Peyer's patch (tissue), 4 donors: ENCODE measurements around the gene UBR2. TPM values are rescaled to one million over a fixed set of nuclear protein-coding genes. Genes with fewer than 3 reads are reported as not detected.
"Not testable (repeated sequence)": the region's sequence is repeated elsewhere in the genome, so short reads cannot be mapped to it uniquely, and the experiment has no call there.

ENCODE experiments used
- DNase-seq, 3 donors: peaks; one replicate each; pipeline ENCODE4 v3.0.0-alpha.2; 2017 to 2019
- H3K27ac ChIP-seq, 4 donors: fragments of 200-600 bp; sonication (generic); one replicate each; pipeline ENCODE4 v1.5.1; 2016 to 2019
- H3K27me3 ChIP-seq, 2 donors: fragments of 200-600 bp; sonication (generic); one replicate each; pipeline ENCODE4 v1.5.1; 2019
- H3K36me3 ChIP-seq, 3 donors: fragments of 200-600 bp; sonication (generic); one replicate each; pipeline ENCODE4 v1.5.1; 2016 to 2019
- H3K4me1 ChIP-seq, 4 donors: fragments of 200-600 bp; sonication (generic); one replicate each; pipeline ENCODE4 v1.5.1; 2016 to 2019
- H3K4me3 ChIP-seq, 4 donors: fragments of 200-600 bp; sonication (generic); 1 replicate in 3 of 4; 2 replicates in 1 of 4; pipeline ENCODE4 v1.5.1; 2016 to 2019; ENCODE audit warnings: mild to moderate bottlenecking in 1 of 4
- H3K9me3 ChIP-seq, 4 donors: fragments of 200-600 bp; sonication (generic); one replicate each; pipeline ENCODE4 v1.5.1; 2016 to 2019; ENCODE audit warnings: mild to moderate bottlenecking in 1 of 4
- POLR2A ChIP-seq, 2 donors: fragments of 450-650 bp; IDR thresholded peaks; one replicate each; pipeline ENCODE4 v1.5.1; 2017; ENCODE audit warnings: antibody characterized with exemption in 2 of 2, mild to moderate bottlenecking in 2 of 2, moderate library complexity in 2 of 2
- total RNA-seq, 4 donors: library from RNA; depleted of rRNA; stranded (reverse); fragments of >200 nt; gene quantifications; one replicate each; pipeline ENCODE4 v1.1.0, GENCODE V29; 2016
- TF ChIP-seq, protein P1 (sequence below), 6 experiments: fragments of 450-650 bp in 4 of 6; fragments of 200-600 bp in 2 of 6; sonication (generic) in 1 of 6; IDR thresholded peaks; one replicate each; pipeline ENCODE4 v1.5.1; 2017 to 2019; ENCODE audit warnings: antibody characterized with exemption in 6 of 6, mild to moderate bottlenecking in 3 of 6, moderate library complexity in 1 of 6

UBR2 gene
- total RNA-seq, 4 donors from 2014 or later, result 36.4 to 51.2 (median 41.1) TPM

DNA sequence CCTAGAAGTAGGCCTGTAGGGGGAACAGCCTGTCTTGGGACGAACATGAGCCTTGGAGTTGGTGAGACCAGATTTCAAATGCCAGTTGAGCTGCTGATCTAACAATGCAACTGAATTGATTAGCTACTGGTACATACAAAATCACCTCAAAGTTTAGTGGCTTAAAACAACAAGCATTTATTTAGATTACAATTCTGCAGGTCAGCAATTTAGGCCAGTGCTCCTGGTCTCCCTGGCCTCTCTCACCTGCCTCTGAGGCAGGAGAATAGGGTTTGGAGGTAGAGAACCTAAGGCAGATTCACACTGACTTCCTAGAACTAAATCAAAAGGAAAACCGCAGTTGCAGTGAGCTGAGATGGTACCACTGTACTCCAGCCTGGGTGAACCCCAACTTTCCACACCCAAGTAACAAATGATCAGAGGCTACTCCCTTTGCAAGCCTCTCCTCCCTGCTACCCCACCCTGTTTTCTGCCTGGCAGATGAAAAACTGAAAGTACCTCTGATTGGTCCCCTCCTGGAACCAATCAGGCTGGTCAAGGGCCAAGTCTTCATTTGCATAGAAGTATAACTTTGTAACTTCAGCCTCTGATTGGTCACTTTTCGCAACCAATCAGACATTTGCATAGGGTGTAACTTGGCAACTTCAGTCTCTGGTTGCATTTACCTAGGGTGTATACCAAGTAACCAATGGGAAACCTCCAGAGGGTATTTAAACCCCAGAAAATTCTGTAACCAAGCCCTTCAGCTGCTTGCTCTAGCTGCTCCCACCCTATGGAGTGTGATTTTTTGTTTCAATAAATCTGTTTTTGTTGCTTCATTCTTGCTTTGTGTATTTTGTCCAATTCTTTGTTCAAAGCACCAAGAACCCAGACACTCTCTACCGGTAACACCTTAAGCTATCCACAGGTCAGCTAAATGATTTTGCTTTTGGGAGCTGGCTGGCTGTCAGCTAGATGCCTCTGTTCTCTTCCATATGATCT lies 8.1 kb upstream of the UBR2 start:
- no peaks in the 10 kb centered on the region for H3K36me3 ChIP-seq
- no peaks in the 10 kb centered on the region for H3K27me3 ChIP-seq
- H3K9me3 ChIP-seq, result no peaks in the 10 kb centered on the region
- no peak overlapping the region for H3K4me3 ChIP-seq
- H3K27ac ChIP-seq, result peak overlapping the region in 3 of 4 donors; percentile 63 to 91 (median 89)
- DNase-seq, result peak in 2 of 3 donors; percentile 61 to 82
- H3K4me1 ChIP-seq, result no peaks in the 10 kb centered on the region
- peak; percentile 36 to 52 for TF ChIP-seq POLR2A (IDR thresholded peaks at IDR 0.05)
- TF ChIP-seq, protein P1, sequence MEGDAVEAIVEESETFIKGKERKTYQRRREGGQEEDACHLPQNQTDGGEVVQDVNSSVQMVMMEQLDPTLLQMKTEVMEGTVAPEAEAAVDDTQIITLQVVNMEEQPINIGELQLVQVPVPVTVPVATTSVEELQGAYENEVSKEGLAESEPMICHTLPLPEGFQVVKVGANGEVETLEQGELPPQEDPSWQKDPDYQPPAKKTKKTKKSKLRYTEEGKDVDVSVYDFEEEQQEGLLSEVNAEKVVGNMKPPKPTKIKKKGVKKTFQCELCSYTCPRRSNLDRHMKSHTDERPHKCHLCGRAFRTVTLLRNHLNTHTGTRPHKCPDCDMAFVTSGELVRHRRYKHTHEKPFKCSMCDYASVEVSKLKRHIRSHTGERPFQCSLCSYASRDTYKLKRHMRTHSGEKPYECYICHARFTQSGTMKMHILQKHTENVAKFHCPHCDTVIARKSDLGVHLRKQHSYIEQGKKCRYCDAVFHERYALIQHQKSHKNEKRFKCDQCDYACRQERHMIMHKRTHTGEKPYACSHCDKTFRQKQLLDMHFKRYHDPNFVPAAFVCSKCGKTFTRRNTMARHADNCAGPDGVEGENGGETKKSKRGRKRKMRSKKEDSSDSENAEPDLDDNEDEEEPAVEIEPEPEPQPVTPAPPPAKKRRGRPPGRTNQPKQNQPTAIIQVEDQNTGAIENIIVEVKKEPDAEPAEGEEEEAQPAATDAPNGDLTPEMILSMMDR (IDR thresholded peaks at IDR 0.05), result peak in 1 of 6 experiments; percentile 7

DNA sequence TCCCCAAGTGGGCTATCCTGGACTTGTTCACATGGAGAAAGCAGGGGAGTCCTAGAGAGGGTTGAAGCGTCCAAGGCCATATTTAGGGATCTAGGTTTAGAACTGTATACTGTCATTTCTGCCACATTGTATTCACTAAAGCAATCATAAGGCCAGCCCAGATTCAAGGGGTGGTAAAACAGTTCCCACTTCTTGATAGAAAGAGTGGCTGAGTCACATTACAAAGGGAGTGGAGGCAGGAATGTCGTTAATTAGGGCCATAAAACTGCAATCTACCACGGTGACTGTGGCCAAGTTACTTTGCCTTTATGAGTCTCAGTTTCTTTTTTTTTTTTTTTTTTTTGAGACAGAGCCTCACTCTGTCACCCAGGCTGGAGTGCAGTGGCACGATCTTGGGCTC lies 7.4 kb upstream of the UBR2 start:
- no peaks in the 10 kb centered on the region for H3K4me1 ChIP-seq
- H3K4me3 ChIP-seq, result no peak overlapping the region
- no peaks in the 10 kb centered on the region for H3K9me3 ChIP-seq
- peak in 1 of 3 donors; percentile 78 for DNase-seq
- TF ChIP-seq, protein P1 (IDR thresholded peaks at IDR 0.05), result no peak
- TF ChIP-seq POLR2A (IDR thresholded peaks at IDR 0.05), result no peak
- H3K36me3 ChIP-seq, result no peaks in the 10 kb centered on the region
- peak overlapping the region in 3 of 4 donors; percentile 63 to 91 (median 89) for H3K27ac ChIP-seq
- no peaks in the 10 kb centered on the region for H3K27me3 ChIP-seq

DNA sequence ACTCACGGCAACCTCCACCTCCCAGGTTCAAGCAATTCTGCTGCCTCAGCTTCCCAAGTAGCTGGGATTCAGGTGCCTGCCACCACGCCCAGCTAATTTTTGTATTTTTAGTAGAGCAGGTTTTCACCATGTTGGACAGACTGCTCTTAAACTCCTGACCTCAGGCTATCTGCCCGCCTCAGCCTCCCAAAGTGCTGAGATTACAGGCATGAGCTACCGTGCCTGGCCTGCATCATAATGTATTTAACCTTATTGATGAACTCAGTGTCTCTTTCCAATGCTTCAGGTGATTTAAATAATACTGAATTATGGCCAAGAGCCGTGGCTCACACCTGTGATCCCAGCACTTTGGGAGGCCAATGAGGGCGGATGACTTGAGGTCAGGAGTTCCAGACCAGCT lies 4.6 kb upstream of the UBR2 start:
- not testable (repeated sequence) for DNase-seq, H3K36me3 ChIP-seq, H3K4me3 ChIP-seq, H3K9me3 ChIP-seq, H3K27me3 ChIP-seq, H3K27ac ChIP-seq, H3K4me1 ChIP-seq

DNA sequence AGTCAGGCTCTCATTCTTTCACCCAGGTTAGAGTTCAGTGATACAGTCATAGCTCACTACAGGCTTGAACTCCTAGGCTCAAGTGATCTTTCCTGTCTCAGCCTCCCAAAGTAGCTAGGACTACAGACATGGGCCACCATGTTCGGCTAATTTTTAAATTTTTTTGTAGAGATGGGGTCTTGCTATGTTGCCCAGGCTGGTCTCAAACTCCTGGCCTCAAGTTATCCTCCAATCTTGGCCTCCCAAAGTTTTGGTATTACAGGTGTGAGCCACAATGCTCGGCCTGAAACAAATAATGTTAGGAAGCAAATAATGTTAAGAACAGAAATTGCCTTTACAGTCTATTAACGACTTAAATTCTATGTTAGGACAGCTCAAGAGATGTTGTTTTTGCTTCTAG lies 1.8 kb upstream of the UBR2 start:
- Histone ChIP-seq H3K9me3 (no peaks in the 10 kb centered on the region), H3K36me3 (no peaks in the 10 kb centered on the region), H3K27ac (no peak overlapping the region), H3K27me3 (no peaks in the 10 kb centered on the region), H3K4me1 (peaks cover 0 to 10% (median 2%) of the 10 kb centered on the region in 4 donors), H3K4me3 (no peak overlapping the region)
- no peak for DNase-seq
- no peak for TF ChIP-seq POLR2A (IDR thresholded peaks at IDR 0.05)
- TF ChIP-seq, protein P1 (IDR thresholded peaks at IDR 0.05), result no peak

DNA sequence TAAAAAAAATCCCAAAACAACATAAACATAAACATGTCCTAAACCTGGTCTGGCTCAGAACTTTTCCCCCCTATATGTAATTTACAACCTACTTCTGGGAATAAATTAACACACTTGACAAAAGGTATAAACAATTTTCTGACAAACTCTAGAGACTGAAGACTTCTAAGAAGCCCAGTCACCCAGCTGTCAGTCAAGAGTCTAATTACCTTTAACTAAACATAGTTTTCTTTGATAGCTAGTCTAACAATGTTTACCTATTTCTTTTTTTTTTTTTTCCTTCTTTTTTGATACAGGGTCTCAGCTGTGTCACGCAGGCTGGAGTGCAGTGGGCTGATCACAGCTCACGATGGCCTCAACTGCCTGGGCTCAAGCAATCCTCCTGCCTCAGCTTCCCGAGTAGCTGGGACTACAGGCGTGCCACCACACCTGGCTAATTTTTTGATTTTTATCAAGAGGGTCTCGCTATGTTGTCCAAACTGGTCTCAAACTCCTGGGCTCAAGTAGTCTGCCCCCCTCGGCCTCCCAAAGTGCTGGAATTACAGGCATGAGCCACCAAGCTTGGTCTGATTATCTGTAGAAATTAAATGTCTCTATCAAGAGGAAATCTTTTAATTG lies 932 bp upstream of the UBR2 start:
- no peaks in the 10 kb centered on the region for H3K36me3 ChIP-seq
- H3K27ac ChIP-seq, result no peak overlapping the region
- TF ChIP-seq, protein P1 (IDR thresholded peaks at IDR 0.05), result no peak
- TF ChIP-seq POLR2A (IDR thresholded peaks at IDR 0.05), result no peak
- no peaks in the 10 kb centered on the region for H3K27me3 ChIP-seq
- no peak for DNase-seq
- no peak overlapping the region for H3K4me3 ChIP-seq
- no peaks in the 10 kb centered on the region for H3K9me3 ChIP-seq
- H3K4me1 ChIP-seq, result peaks cover 0 to 19% (median 2%) of the 10 kb centered on the region in 4 donors

DNA sequence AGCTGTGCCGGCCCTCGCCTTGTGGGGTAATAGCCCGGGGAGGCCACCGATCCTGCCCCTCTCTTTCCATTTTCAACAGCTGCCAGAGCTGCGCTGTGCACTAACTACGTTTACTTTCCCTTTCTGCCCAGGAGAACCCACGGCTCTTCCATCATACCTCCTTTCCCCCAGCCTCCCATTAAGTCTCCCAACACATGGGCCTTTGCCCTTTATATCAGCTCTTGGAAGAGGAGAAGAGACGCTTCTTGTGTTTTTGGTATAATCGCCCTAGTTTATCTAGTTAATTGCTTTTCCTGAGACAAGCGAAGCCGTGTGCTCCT lies 637 bp downstream of the UBR2 start:
- H3K4me1 ChIP-seq, result peaks cover 0 to 31% (median 4%) of the 10 kb centered on the region in 4 donors
- H3K27ac ChIP-seq, result peak overlapping the region; percentile 89 to 96 (median 94)
- H3K36me3 ChIP-seq, result no peaks in the 10 kb centered on the region
- no peaks in the 10 kb centered on the region for H3K9me3 ChIP-seq
- no peaks in the 10 kb centered on the region for H3K27me3 ChIP-seq
- TF ChIP-seq, protein P1 (IDR thresholded peaks at IDR 0.05), result no peak
- no peak for TF ChIP-seq POLR2A (IDR thresholded peaks at IDR 0.05)
- H3K4me3 ChIP-seq, result peak overlapping the region; percentile 70 to 84 (median 75)
- no peak for DNase-seq
